ENCODE measurements around the gene RABEPK.

DNA sequence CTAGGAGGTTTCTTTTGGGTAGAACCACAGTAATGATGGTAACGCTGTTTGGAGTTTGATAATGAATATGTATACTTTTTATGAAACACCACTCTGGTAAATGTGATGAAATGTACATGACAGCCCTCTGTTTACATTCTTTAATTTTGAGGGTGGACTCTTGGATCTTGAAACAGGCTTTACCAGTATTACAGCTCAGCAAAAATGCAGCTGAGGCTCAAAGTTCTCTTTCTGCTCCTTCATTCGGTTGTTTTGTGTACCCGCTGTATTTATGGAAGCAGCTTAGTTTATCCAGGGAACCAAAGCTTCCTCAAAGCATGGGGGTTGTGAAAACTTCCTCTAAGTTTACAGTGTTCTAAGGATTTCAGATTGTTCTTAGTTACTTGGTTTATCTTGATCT lies 72.4 kb downstream of the RABEPK start:
- no peak for TF ChIP-seq EZH2 (IDR thresholded peaks at IDR 0.05)
- no peak for TF ChIP-seq POLR2AphosphoS5 (IDR thresholded peaks at IDR 0.05; ENCODE audit: borderline replicate concordance, low read depth, low read length)

All from SK-N-MC (cell line).